ENCODE measurements around the gene SS18L1.

DNA sequence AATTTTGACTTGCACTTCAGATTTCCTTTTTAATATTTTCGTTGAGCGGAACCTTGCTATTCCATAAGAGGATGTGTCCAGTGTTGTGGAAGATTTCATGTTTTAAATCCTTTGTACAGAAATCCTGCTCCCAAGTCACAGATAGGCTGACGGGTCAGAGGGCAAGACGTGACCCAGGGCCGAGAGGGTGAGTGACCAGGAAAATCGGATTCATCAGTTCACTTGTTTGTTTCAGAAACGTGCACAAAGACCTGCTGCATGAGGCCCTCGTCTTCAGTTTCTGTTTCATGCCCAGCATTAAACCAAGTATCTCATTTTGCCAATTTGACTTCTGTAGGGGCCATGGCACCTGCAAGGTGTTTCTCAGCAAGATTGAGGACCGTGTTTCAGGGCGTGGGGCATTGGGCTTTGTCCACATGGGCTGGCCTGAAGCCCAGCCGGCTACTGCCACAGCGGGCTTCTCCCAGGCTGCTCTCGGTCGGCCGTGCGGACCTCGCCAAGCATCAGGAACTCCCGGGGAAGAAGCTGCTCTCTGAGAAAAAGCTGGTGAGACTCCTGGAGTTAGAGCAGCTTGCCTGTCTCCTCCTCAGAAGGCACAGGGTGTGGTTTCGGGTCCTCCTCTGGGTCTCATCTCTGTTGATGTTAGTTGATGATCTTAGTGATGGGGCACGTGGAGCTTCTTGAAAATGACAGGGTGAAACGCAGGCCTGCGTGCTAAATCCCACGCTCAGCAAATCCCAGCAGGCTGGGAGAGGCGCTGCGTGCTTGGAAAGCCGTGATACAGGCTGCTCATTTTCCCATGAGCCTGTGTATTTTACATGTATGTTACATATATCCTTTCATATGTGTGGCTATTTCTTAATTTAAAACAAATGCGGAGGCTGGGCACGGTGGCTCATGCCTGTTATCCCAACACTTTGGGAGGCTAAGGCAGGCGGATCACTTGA is 49.8 kb downstream of the SS18L1 start:
- TF ChIP-seq, protein P1, sequence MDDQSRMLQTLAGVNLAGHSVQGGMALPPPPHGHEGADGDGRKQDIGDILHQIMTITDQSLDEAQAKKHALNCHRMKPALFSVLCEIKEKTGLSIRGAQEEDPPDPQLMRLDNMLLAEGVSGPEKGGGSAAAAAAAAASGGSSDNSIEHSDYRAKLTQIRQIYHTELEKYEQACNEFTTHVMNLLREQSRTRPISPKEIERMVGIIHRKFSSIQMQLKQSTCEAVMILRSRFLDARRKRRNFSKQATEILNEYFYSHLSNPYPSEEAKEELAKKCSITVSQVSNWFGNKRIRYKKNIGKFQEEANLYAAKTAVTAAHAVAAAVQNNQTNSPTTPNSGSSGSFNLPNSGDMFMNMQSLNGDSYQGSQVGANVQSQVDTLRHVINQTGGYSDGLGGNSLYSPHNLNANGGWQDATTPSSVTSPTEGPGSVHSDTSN (IDR thresholded peaks at IDR 0.05) = no peak
- TF ChIP-seq, protein P2, sequence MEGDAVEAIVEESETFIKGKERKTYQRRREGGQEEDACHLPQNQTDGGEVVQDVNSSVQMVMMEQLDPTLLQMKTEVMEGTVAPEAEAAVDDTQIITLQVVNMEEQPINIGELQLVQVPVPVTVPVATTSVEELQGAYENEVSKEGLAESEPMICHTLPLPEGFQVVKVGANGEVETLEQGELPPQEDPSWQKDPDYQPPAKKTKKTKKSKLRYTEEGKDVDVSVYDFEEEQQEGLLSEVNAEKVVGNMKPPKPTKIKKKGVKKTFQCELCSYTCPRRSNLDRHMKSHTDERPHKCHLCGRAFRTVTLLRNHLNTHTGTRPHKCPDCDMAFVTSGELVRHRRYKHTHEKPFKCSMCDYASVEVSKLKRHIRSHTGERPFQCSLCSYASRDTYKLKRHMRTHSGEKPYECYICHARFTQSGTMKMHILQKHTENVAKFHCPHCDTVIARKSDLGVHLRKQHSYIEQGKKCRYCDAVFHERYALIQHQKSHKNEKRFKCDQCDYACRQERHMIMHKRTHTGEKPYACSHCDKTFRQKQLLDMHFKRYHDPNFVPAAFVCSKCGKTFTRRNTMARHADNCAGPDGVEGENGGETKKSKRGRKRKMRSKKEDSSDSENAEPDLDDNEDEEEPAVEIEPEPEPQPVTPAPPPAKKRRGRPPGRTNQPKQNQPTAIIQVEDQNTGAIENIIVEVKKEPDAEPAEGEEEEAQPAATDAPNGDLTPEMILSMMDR (IDR thresholded peaks at IDR 0.05) = no peak
- TF ChIP-seq TCF12 (IDR thresholded peaks at IDR 0.05) (no peak), NFIC (IDR thresholded peaks at IDR 0.05; ENCODE audit: borderline replicate concordance) (no peak), FOXM1 (IDR thresholded peaks at IDR 0.05; ENCODE audit: low read depth) (no peak), USF2 (IDR thresholded peaks at IDR 0.05; ENCODE audit: borderline replicate concordance, low read depth, low read length) (no peak)
- TF ChIP-seq, protein P3, sequence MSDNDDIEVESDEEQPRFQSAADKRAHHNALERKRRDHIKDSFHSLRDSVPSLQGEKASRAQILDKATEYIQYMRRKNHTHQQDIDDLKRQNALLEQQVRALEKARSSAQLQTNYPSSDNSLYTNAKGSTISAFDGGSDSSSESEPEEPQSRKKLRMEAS (IDR thresholded peaks at IDR 0.05; ENCODE audit: low read depth) = no peak

All from SK-N-SH (cell line).